B cell (primary cell): Measurements from ENCODE around the gene PDK2.

ENCODE experiments used
- EZH2 ChIP-seq: IDR thresholded peaks from 2 replicates; pipeline ENCODE4 v1.6.1; 2012; ENCODE audit warnings: borderline replicate concordance, low read depth, mild to moderate bottlenecking, moderate library complexity, low read length; ENCODE audit not compliant: insufficient read depth, poor library complexity, severe bottlenecking
- TF ChIP-seq, protein P1 (sequence below): fragments of 200-600 bp; IDR thresholded peaks from one replicate; pipeline ENCODE4 v1.8.0; 2022; ENCODE audit warnings: antibody characterized with exemption, mild to moderate bottlenecking

GRCh38 chr17:50144845-50145531 is 49.8 kb downstream of the PDK2 start:
- TF ChIP-seq, protein P1, sequence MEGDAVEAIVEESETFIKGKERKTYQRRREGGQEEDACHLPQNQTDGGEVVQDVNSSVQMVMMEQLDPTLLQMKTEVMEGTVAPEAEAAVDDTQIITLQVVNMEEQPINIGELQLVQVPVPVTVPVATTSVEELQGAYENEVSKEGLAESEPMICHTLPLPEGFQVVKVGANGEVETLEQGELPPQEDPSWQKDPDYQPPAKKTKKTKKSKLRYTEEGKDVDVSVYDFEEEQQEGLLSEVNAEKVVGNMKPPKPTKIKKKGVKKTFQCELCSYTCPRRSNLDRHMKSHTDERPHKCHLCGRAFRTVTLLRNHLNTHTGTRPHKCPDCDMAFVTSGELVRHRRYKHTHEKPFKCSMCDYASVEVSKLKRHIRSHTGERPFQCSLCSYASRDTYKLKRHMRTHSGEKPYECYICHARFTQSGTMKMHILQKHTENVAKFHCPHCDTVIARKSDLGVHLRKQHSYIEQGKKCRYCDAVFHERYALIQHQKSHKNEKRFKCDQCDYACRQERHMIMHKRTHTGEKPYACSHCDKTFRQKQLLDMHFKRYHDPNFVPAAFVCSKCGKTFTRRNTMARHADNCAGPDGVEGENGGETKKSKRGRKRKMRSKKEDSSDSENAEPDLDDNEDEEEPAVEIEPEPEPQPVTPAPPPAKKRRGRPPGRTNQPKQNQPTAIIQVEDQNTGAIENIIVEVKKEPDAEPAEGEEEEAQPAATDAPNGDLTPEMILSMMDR: no peak
- TF ChIP-seq EZH2: no peak
